OCI-LY1 (cell line): Measurements from ENCODE around the gene RNF186.

Experiments used
- H2AFZ ChIP-seq: fragments of 200-600 bp; sonication (generic), shearing (Covaris generic); 2 replicates; pipeline ENCODE4 v1.6.0; 2014; ENCODE audit warnings: antibody characterized with exemption, mild to moderate bottlenecking, low read length
- H3F3A ChIP-seq: fragments of 200-600 bp; sonication (generic), shearing (Covaris generic); 2 replicates; pipeline ENCODE4 v1.6.0; 2014; ENCODE audit warnings: mild to moderate bottlenecking, antibody characterized with exemption, low read length, moderate library complexity; ENCODE audit not compliant: insufficient read depth
- H3K27ac ChIP-seq: fragments of 200-600 bp; sonication (generic); 2 replicates; pipeline ENCODE4 v1.5.1; 2014; ENCODE audit warnings: low read length, mixed run types, mild to moderate bottlenecking, low read depth; ENCODE audit not compliant: poor library complexity, severe bottlenecking
- H3K27me3 ChIP-seq: fragments of 200-600 bp; sonication (generic); 2 replicates; pipeline ENCODE4 v1.6.0; 2014; ENCODE audit warnings: antibody characterized with exemption, mild to moderate bottlenecking, low read length, moderate library complexity; ENCODE audit not compliant: insufficient read depth
- H3K36me3 ChIP-seq: fragments of 200-600 bp; sonication (generic); 2 replicates; pipeline ENCODE4 v1.6.1; 2014; ENCODE audit warnings: mild to moderate bottlenecking, antibody characterized with exemption, low read length, moderate library complexity, mixed read lengths; ENCODE audit not compliant: insufficient read depth
- H3K4me1 ChIP-seq: fragments of 200-600 bp; sonication (generic); 2 replicates; pipeline ENCODE4 v1.5.1; 2014; ENCODE audit warnings: mild to moderate bottlenecking, low read length, moderate library complexity; ENCODE audit not compliant: insufficient read depth, severe bottlenecking
- H3K4me2 ChIP-seq: fragments of 200-600 bp; sonication (generic), shearing (Covaris generic); 2 replicates; pipeline ENCODE4 v1.6.1; 2014; ENCODE audit warnings: low read length
- H3K4me3 ChIP-seq: fragments of 200-600 bp; sonication (generic); 2 replicates; pipeline ENCODE4 v1.5.1; 2014; ENCODE audit warnings: low read length, low read depth, mild to moderate bottlenecking, mixed read lengths; ENCODE audit not compliant: poor library complexity, severe bottlenecking
- H3K79me2 ChIP-seq: fragments of 200-600 bp; shearing (Covaris generic); 2 replicates; pipeline ENCODE4 v1.6.1; 2016; ENCODE audit warnings: mixed run types, low read length, mixed read lengths; ENCODE audit not compliant: insufficient read depth
- H3K9ac ChIP-seq: fragments of 200-600 bp; sonication (generic), shearing (Covaris generic); 2 replicates; pipeline ENCODE4 v1.6.1; 2014; ENCODE audit warnings: mild to moderate bottlenecking, low read length, mixed read lengths
- H3K9me2 ChIP-seq: fragments of 200-600 bp; sonication (generic), shearing (Covaris generic); 2 replicates; pipeline ENCODE4 v1.6.1; 2014; ENCODE audit warnings: low read depth, mild to moderate bottlenecking, low read length, mixed read lengths
- H3K9me3 ChIP-seq: fragments of 200-600 bp; shearing (Covaris generic); 2 replicates; pipeline ENCODE4 v1.6.1; 2014; ENCODE audit warnings: low read length, mixed read lengths
- H4K20me1 ChIP-seq: fragments of 200-600 bp; sonication (generic), shearing (Covaris generic); 2 replicates; pipeline ENCODE4 v1.6.0; 2016; ENCODE audit warnings: mild to moderate bottlenecking, low read length; ENCODE audit not compliant: insufficient read depth
- EZH2 ChIP-seq: fragments of 200-600 bp; sonication (generic), shearing (Covaris generic); IDR thresholded peaks from 2 replicates; pipeline ENCODE4 v1.8.0; 2017; ENCODE audit warnings: borderline replicate concordance, mixed run types, mild to moderate bottlenecking, antibody characterized with exemption, low read length, moderate library complexity, mixed read lengths
- TF ChIP-seq, protein P1 (sequence below): fragments of 200-600 bp; sonication (generic), shearing (Covaris generic); IDR thresholded peaks from 2 replicates; pipeline ENCODE4 v1.5.1; 2017; ENCODE audit warnings: mild to moderate bottlenecking, antibody characterized with exemption, low read length, moderate library complexity, mixed read lengths

Gene RNF186

DNA sequence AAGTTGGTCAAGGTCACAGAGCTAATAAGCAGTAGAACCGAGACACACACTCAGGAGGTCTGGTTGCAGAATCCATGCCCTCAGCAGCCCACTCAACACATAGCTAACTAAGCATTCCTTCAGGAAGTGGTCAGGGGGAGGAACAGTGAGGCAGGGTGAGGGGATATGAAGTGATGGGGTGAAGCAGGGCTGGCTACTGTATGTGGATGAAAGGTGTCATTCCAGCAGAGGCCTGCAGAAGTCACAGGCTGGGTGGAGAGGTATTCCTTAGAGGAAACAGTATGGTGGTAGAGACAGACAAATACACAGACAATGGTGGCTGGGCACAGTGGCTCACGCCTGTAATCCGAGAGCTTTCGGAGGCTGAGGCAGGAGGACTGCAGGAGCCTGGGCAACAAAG lies 29.4 kb downstream of the RNF186 start:
- H2AFZ ChIP-seq, result no peak overlapping the region
- no peaks in the 10 kb centered on the region for H3K9me2 ChIP-seq
- no peak overlapping the region for H3K4me2 ChIP-seq
- H3K79me2 ChIP-seq, result no peaks in the 10 kb centered on the region
- no peaks in the 10 kb centered on the region for H3F3A ChIP-seq
- H3K36me3 ChIP-seq, result peaks cover 2% of the 10 kb centered on the region; the same call in 1 of the 2 replicates
- no peaks in the 10 kb centered on the region for H3K27me3 ChIP-seq
- no peak overlapping the region for H3K9ac ChIP-seq
- no peak overlapping the region for H3K4me3 ChIP-seq
- H3K27ac ChIP-seq, result no peak overlapping the region
- peaks cover 9% of the 10 kb centered on the region for H3K4me1 ChIP-seq
- no peaks in the 10 kb centered on the region for H4K20me1 ChIP-seq
- H3K9me3 ChIP-seq, result no peaks in the 10 kb centered on the region
- TF ChIP-seq, protein P1, sequence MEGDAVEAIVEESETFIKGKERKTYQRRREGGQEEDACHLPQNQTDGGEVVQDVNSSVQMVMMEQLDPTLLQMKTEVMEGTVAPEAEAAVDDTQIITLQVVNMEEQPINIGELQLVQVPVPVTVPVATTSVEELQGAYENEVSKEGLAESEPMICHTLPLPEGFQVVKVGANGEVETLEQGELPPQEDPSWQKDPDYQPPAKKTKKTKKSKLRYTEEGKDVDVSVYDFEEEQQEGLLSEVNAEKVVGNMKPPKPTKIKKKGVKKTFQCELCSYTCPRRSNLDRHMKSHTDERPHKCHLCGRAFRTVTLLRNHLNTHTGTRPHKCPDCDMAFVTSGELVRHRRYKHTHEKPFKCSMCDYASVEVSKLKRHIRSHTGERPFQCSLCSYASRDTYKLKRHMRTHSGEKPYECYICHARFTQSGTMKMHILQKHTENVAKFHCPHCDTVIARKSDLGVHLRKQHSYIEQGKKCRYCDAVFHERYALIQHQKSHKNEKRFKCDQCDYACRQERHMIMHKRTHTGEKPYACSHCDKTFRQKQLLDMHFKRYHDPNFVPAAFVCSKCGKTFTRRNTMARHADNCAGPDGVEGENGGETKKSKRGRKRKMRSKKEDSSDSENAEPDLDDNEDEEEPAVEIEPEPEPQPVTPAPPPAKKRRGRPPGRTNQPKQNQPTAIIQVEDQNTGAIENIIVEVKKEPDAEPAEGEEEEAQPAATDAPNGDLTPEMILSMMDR, result no peak
- TF ChIP-seq EZH2, result no peak

- no peak for TF ChIP-seq EZH2
- TF ChIP-seq, protein P1, result no peak
- H3K27ac ChIP-seq, result no peak overlapping the region
These were observed 34.7 kb downstream of the RNF186 start for GRCh38 chr1:19780267-19780877.

GRCh38 chr1:19776933-19777332 lies 38.1 kb downstream of the RNF186 start:
- Histone ChIP-seq H3K4me2 (no peak overlapping the region), H2AFZ (no peak overlapping the region), H3K27me3 (no peaks in the 10 kb centered on the region), H3K9me2 (no peaks in the 10 kb centered on the region), H3K79me2 (no peaks in the 10 kb centered on the region), H3K9ac (no peak overlapping the region), H3F3A (no peaks in the 10 kb centered on the region), H3K4me3 (no peak overlapping the region), H3K27ac (no peak overlapping the region), H3K4me1 (no peaks in the 10 kb centered on the region), H3K9me3 (no peaks in the 10 kb centered on the region), H3K36me3 (peaks cover 17% of the 10 kb centered on the region; the same call in 1 of the 2 replicates), H4K20me1 (no peaks in the 10 kb centered on the region)
- TF ChIP-seq, protein P1, result no peak
- TF ChIP-seq EZH2, result no peak

More at GRCh38 chr1:19780267-19780877, 34.7 kb downstream of the RNF186 start:
- Histone ChIP-seq H3K9me3 (no peaks in the 10 kb centered on the region), H3K9ac (no peak overlapping the region), H3K4me3 (no peak overlapping the region), H4K20me1 (no peaks in the 10 kb centered on the region), H3K4me2 (no peak overlapping the region), H3K27me3 (no peaks in the 10 kb centered on the region), H3K36me3 (peaks cover 17% of the 10 kb centered on the region; the same call in 1 of the 2 replicates), H3F3A (no peaks in the 10 kb centered on the region), H3K79me2 (no peaks in the 10 kb centered on the region), H3K4me1 (no peaks in the 10 kb centered on the region), H3K9me2 (no peaks in the 10 kb centered on the region), H2AFZ (no peak overlapping the region)
